Prostate gland (tissue), 2 donors: ENCODE results near the gene RAB11B.
"Not testable (repeated sequence)": the region's sequence is repeated elsewhere in the genome, so short reads cannot be mapped to it uniquely, and the experiment has no call there.

Experiments
- CTCF ChIP-seq, 4 experiments: fragments of 200-600 bp in 2 of 4; fragments of 450-650 bp in 2 of 4; sonication (generic) in 2 of 4; IDR thresholded peaks; 1 replicate in 3 of 4; 2 replicates in 1 of 4; pipeline ENCODE4 v1.5.1; 2016 to 2019; ENCODE audit warnings: antibody characterized with exemption in 4 of 4, mild to moderate bottlenecking in 2 of 4, moderate library complexity in 2 of 4
- POLR2A ChIP-seq: fragments of 450-650 bp; IDR thresholded peaks from one replicate; pipeline ENCODE4 v1.6.1; 2016; ENCODE audit warnings: antibody characterized with exemption, mild to moderate bottlenecking

- not testable (repeated sequence) for TF ChIP-seq CTCF (IDR thresholded peaks at IDR 0.05); POLR2A
Observed at GRCh38 chr19:8444140-8444676, 54.0 kb downstream of the RAB11B start.
